GDM1 (cell line): ENCODE measurements around the gene ZBTB1.
"Not testable (repeated sequence)": the region's sequence is repeated elsewhere in the genome, so short reads cannot be mapped to it uniquely, and the experiment has no call there.

Experiments
- DNase-seq: peaks from one replicate; lab custom pipeline; 2025; lab: John Stamatoyannopoulos, UW

Gene ZBTB1

DNA sequence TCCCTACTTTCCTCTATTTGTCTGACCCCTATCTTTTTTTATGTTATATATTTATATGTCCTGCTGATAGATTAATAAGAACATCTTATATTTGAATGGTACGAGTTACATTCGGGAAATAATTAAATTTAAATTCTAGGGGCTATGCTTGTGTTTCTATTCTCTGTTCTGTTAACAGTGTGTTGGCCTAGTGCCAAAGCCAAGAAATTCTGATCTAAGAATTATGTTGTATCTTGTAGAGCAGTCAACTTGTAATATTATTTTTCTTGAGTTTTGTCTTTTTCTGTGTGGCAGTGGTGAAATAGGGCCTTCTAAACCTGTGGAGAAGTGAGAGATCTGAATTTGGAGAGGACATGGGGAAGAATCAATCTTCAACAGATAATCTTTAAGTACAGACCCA is 27.0 kb downstream of the ZBTB1 start:
- no peak for DNase-seq

DNA sequence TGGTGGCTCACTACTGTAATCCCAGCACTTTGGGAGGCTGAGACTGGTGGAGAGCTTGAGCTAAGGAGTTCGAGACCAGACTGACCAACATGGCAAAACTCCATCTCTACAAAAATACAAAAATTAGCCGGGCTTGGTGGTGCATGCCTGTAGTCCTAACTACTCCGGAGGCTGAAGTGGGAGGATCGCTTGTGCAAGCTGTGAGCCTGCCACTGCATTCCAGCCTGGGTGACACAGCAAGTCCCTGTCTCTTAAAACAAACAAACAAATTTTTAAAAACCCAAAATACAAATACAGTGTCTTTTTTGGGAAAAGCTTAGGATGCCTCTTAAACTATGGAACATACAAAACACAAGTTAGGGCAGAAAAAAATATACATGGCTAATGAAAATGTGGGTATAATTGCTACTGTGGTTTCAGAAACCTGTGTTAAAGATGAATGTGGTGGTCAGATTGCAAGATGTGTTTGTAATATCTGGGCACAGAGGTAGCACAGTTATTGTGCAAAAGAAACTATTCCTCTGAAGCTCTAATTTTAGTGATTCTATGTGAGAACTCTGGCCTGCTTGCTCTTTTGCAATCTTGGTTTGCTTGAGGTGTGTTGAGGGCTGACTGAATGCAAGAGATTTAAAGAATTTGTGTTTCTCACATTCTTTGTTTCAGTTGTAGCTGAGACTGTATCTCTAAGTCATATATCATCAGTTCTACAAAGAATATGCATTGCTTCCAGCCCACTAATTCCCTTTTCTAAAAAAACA is 32.1 kb downstream of the ZBTB1 start:
- no peak for DNase-seq

- no peak for DNase-seq
These were observed 35.9 kb downstream of the ZBTB1 start, which contains the start of gene HSPA2 for GRCh38 chr14:64540208-64541202. Gene HSPA2 (plus strand): TSS chr14:64540741. CDS start chr14:64540850, 109 bp downstream.

- DNase-seq = no peak
These were observed 36.8 kb downstream of the ZBTB1 start for GRCh38 chr14:64541261-64541971.

GRCh38 chr14:64541972-64542835 is 37.6 kb downstream of the ZBTB1 start:
- no peak for DNase-seq

DNA sequence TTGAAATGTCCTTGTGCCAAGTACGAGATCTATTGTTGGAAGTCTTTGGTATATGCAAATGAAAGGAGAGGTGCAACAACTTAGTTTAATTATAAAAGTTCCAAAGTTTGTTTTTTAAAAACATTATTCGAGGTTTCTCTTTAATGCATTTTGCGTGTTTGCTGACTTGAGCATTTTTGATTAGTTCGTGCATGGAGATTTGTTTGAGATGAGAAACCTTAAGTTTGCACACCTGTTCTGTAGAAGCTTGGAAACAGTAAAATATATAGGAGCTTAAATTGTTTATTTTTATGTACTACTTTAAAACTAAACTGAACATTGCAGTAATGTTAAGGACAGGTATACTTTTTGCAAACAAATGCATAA is 38.2 kb downstream of the ZBTB1 start:
- DNase-seq = no peak

DNA sequence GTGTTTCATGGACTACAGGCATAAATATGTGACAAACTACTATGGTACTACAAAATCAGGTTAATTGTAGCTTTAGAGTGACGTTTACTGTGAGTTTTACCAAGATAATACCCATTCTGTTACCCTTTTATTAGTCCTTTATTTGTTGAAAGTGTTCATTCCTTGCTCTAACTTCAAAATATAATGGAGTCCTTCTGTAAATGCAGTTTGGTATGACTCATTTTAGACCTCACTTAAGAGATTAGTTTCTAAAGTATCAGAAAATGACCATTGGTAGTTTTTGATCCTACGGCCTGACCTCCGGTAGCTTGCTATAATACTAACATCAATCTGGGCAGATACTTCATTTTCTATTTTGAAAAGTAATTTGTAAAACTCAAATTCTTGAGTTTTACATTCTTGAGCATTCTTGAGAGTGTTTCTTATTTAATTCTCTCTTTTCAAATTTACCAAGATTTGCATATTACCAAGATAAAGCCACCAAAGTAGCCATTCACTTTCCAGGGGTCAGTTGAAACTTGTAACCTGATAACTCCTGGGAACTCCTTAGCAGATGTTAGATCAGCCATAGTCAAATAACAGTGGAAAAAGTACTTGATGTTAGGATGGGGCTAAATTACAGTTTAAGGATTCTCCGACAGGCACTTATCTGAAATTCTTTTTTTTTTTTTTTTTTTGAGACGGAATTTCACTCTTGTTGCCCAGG is 40.2 kb downstream of the ZBTB1 start:
- no peak for DNase-seq

- DNase-seq = no peak
These were observed 44.4 kb downstream of the ZBTB1 start for GRCh38 chr14:64549016-64549415.

DNA sequence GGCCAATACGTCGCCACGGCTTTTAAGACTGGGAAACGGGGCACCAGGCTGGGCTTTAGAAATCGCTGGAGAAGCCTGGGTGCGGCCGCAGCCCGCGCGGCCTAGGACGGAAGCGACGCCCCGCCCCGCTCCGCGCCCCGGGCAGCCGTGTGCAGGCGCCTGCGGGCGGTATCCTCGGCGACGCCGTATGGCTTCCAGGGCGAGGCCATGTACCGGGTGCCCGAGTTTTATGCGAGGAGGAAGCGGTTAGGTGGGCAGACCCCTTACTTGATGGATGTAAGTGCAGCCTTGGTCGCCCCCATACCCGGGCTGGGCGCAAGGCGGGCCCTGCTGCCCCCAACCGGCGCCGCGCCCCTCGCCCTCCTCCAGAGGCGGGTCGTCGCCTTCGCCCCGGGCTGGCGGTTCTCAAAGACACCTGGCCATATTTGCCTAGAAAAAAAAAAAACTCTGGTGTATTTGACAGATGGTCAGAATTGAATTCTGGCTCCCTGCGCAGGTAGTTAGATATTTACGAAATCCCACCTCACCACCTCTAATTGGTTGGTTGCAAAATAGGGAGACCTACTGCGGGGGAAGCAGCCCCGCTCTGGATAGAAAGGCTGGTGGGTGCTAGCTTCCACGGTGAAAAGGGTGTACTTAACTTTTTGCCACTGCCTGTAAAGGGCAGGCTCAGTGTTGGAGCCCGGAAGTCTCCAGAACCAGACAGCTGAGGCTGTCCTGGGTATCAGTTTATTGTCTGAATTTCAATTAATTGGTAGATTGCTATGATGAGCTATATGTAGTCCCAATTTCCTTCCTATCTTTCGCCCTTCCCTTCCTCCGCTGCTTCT is 45.4 kb downstream of the ZBTB1 start, which contains the start of gene PPP1R36:
PPP1R36 (plus strand) TSS at position 171 of the 830 bp plus-strand sequence; CDS start at position 208, 37 bp downstream.
- no peak for DNase-seq

GRCh38 chr14:64550621-64551333 is 46.2 kb downstream of the ZBTB1 start:
- no peak for DNase-seq

- no peak for DNase-seq
These were observed 50.0 kb downstream of the ZBTB1 start for GRCh38 chr14:64554556-64554955.

DNA sequence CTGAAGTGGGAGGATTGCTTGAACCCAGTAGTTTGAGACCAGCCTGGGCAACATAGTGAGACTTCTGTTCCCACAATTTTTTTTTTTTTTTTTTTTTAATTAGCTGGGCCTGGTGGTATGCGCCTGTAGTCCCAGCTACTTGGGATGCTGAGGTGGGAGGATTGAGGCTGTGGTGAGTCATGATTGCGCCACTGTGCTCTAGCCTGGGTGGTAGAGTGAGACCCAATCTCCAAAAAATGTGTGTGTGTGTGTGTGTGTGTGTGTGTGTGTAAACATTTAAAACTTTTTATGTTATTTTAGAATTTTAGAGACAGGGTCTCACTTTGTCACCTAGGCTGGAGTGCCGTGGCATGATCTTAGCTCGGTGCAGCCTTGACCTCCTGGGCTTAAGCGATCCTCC is 52.0 kb downstream of the ZBTB1 start:
- no peak for DNase-seq

DNA sequence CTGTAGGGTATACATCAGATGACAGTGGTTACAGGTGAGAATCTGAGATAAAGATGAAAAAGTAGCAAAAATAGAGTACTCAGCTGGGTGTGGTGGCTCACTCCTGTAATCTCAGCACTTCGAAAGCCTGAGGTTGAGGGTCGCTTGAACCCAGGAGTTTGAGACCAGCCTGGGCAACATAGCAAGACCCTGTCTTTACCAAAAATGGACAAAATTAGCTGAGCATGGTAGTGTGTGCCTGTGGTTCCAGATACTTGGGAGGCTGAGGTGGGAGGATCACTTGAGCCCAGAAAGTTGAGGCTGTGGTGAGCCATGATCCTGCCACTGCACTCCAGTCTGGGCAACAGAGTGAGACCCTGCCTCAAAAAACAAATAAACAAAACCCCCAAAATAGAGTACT is 53.6 kb downstream of the ZBTB1 start:
- not testable (repeated sequence) for DNase-seq

GRCh38 chr14:64561631-64562030 is 57.1 kb downstream of the ZBTB1 start:
- DNase-seq = no peak

DNA sequence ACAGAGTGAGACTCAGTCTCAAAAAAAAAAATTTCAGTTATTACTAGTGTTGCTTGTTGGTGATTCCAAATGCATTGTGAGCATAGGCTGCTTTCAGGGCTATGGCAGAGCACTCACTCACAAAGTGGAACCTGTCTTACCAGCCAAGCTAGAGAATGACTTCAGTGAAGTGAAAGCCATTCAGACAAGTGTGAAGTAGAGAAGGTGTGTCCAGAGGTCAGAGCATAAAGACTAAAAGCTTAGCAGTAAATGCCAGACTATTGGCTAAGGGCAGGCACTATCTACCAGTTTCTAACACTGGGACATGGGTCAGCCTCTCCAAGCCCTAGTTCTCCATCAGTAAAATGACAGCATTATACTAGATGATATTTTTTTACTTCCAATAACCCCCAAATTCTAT is 57.9 kb downstream of the ZBTB1 start:
- DNase-seq = no peak

GRCh38 chr14:64563696-64564095 is 59.1 kb downstream of the ZBTB1 start:
- DNase-seq = no peak

- peak; percentile 42 for DNase-seq
These were observed 62.1 kb downstream of the ZBTB1 start for GRCh38 chr14:64566651-64567122.

GRCh38 chr14:64569138-64569631 is 64.6 kb downstream of the ZBTB1 start:
- DNase-seq = no peak

GRCh38 chr14:64569646-64570045 is 65.1 kb downstream of the ZBTB1 start:
- not testable (repeated sequence) for DNase-seq
